ENCODE measurements around the gene PLCB3.
A peak's percentile ranks its signal among the peaks of the same experiment; 100 is the strongest.

The PLCB3 gene

DNA sequence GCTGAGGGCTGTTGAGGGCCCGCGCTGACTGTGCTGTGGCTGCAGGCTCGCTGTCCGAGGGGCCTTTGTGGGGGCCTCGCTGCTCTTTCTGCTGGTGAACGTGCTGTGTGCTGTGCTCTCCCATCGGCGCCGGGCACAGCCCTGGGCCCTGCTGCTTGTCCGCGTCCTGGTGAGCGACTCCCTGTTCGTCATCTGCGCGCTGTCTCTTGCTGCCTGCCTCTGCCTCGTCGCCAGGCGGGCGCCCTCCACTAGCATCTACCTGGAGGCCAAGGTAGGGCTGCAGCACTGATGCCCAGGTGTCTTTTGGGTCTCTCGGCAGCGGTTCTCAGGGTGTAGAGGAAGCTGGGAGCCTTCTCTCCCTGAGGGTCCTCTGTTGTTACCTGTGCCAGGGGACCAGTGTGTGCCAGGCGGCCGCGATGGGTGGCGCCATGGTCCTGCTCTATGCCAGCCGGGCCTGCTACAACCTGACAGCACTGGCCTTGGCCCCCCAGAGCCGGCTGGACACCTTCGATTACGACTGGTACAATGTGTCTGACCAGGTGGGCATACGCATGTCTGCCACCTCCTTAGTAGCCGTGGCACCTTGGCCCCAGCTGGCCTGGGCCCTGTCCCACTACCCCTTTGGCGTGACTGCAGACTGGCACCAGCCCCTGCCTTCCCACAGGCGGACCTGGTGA lies 36.5 kb downstream of the PLCB3 start:
- DNase-seq (ENCODE audit: low read depth), result no peak

DNA sequence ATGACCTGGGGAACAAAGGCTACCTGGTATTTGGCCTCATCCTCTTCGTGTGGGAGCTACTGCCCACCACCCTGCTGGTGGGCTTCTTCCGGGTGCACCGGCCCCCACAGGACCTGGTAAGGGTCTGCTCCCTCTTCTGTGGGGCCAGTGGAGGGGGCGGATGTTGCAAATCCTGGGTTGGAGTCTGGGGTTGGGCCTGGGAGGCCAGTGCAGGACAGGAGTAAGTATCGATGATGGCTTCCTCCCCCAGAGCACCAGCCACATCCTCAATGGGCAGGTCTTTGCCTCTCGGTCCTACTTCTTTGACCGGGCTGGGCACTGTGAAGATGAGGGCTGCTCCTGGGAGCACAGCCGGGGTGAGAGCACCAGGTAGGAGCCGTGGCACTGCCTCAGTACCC lies 37.0 kb downstream of the PLCB3 start:
- DNase-seq (ENCODE audit: low read depth), result no peak

DNA sequence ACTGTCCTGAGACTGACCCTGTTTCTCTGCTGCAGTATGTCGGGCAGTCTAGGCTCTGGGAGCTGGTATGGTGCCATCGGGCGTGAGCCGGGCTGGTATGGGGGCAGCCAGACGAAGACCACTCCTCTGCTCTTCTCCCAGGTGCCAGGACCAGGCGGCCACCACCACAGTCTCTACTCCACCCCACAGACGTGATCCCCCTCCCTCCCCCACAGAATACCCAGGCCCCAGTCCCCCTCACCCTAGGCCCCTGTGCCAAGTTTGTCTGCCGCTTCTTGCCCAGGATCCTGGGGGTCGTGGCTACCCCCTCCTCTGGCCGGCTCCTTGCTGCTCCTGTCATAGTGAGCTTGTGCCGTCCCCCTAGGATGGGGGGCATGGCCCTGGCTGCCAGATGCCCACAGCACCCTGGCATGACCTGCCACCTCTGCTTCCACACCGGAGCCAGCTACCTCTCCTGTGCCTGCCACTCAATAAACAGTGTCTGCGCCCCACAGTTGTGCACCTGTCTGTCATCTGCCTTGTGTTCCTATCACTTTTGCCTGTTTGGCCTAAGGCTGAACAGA lies 37.8 kb downstream of the PLCB3 start:
- DNase-seq (ENCODE audit: low read depth), result no peak

DNA sequence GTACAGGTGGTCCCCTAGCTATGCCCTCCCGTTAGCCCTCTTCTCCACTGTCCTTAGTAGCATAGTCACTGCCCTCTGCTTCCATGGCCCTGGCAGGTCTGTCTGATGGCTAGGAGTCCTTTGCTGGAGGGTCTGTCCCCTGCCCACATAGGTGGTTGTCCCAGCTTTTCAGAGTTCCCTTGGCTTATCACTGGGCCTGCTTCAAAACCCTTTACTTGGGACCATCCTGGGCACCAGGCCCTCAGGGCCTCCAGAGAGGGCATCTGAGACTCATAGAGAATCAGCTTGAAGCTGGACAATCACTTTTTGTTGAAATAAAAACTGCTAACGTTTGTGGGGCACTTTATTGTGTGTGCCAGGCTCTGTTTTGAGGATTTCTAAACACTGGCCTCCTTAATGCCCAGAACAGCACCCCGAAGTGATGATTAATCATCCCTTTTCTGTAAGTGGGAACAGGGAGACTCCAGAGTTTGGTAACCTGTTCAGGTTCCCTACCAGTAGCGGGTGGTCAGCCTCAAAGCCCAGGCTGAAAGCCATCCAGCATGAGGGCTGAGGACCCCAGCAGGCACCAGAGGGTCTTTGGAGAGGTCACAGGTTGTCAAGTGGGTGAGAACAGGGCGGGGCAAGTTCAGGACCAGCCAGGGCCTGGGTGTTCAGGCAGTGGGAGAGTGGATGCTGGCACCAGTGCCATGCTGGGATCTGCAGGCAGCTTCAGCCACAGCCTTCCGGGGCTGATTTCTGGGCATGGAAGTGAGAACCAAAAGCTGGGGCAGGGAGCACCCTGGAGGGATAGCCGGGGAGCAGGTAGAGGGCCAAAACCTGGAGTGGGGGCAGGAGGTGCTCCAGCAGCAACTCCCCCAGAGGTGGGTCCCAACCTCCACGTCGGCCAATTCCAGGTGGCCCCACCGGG lies 39.3 kb downstream of the PLCB3 start:
- DNase-seq (ENCODE audit: low read depth), result no peak

DNA sequence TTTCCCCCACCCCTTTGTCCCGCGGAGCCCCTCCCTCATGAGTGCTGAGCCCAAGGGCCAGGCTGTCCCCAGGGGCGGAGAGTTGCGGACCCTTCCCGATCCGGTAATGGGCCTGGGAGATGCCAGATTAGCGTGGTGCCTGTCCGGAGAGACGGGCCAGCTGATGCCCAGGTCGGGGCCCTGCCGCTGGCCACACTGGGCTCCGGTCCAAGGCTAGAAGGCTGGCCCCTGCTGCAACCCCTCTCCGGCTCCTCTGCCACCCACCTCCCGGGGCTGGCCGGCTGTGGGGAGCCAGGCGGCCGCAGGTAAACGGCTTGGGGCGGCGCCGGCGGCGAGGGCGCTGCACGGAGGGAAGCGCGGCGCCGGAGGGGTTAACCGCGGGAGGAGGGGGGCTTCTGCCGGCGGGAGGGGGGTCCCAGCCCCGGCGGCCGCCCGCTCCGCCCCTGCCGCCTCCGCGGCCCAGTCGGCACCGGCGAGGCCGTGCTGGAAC lies 40.0 kb downstream of the PLCB3 start, which contains the start of gene KCNK4:
KCNK4 (plus strand) TSS at position 41 of the 490 bp plus-strand sequence. CDS start 1,717 bp downstream, outside the sequence.
- DNase-seq (ENCODE audit: low read depth), result no peak

DNA sequence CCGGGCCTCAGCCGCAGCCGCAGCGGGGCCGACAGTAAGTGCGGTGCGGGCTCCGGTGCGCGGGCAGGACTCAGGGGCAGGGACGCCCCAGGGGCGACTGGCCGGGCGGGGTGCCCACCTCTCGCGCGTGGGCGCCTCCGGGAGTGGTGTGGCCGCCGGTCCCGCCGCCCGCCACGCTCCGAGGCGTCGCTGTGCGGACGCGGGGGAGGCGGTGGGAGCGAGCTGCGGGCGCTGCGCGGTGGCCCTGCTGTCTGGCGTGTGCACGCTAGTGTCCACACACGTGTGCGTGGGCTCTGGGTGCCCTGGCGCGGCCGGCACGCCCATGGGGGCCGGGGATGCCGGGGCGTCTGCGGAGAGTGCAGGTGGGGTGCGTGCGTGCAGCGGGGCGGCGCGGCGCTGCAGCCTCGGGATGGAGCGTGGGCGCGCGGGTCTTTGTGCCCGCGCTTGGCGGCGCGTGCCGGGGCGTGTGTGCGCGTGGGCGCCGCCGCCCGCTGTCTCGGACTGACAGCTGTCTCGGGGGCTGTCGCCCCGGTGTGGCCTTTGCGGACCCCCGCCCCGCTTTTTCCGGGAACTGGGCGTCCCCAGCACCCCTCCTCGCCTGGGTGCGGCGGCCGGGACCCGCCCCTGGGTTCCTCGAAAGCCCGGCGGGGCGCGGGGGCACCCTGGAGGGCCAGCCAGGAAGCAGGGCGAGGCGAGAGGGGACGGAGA lies 40.6 kb downstream of the PLCB3 start:
- DNase-seq (ENCODE audit: low read depth), result no peak

DNA sequence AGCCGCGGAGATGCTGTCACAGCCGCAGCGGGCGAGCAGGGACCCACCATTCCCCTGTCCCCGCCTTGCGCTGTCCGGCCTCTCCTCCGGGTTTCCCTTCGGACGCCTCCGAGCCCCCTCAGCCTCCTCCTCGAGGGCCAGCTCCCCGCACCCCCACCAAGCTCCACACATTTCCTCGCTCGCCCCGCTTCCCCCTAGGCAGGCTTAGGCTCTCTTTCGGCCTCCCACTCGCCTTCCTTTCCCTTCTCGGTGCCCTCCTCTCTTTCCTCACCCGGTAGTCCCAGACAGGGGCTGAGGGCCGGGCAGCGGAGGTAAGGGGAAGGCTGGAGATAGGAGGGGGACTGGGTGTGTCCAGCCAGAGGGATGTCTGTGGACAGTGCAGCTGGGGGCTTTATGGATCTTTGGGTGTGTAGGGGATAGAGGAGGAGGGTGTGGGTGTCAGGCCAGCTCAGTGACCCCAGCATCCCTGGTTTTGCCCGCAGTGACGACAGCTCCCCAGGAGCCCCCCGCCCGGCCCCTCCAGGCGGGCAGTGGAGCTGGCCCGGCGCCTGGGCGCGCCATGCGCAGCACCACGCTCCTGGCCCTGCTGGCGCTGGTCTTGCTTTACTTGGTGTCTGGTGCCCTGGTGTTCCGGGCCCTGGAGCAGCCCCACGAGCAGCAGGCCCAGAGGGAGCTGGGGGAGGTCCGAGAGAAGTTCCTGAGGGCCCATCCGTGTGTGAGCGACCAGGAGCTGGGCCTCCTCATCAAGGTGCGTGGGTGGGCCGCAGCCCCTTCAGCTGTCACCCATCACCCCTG lies 41.3 kb downstream of the PLCB3 start:
- DNase-seq (ENCODE audit: low read depth), result no peak

DNA sequence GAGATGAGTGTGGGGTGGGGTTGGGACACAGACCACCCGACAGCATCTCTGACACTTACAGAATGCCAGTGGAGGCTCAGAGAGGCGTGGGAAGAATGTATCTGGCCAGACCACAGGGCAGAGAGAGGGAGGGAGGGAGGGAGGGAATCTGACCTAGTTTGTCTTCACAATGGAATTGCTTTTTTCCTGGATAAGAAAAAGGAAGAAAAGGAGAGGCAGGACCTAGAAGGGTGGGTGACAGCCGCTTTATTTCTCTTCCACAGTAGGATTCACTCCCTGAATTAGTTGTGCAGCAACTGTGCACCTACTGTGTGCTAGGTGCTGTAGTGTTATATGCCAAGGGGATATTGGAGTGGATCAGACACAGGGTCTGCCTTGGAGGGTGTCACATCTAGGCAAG lies 43.4 kb downstream of the PLCB3 start:
- peak; percentile 65 for DNase-seq (ENCODE audit: low read depth)

DNA sequence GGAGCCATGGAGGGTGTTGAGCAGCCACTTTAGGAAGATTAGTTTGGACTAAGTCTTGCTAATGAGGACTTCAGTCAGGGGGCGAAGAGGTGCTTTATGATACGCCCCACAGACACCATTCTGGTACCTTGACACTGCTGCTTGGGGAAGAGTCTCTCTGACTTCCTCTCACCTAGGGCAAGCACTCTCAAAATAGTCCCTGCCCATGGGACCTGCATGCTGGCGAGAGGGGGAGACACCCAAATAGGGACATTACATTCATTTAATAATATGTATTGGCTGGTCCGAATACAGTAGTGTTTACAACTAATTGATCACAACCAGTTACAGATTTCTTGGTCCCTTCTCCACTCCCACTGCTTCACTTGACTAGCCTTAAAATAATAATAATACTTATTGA lies 44.4 kb downstream of the PLCB3 start:
- DNase-seq (ENCODE audit: low read depth), result no peak

DNA sequence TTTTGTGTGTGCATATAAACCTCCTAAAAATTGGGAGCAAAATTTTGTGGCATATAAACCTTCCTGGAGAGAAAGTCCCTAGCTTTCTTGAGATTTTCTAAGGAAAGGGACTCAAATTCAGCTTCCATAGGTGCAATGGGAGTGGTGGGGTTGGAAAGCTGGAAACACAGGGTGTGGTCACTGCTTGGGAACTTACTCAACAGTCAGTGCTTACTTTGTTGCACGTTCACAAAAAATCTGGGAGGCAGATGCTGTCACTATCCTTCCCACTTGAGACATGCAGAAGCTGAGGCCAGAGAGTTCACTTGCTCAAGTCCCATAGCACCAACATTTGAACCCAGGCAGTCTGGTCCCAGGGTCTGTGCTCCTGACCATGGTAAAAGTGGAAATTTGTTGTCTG lies 44.9 kb downstream of the PLCB3 start:
- DNase-seq (ENCODE audit: low read depth), result peak; percentile 12

DNA sequence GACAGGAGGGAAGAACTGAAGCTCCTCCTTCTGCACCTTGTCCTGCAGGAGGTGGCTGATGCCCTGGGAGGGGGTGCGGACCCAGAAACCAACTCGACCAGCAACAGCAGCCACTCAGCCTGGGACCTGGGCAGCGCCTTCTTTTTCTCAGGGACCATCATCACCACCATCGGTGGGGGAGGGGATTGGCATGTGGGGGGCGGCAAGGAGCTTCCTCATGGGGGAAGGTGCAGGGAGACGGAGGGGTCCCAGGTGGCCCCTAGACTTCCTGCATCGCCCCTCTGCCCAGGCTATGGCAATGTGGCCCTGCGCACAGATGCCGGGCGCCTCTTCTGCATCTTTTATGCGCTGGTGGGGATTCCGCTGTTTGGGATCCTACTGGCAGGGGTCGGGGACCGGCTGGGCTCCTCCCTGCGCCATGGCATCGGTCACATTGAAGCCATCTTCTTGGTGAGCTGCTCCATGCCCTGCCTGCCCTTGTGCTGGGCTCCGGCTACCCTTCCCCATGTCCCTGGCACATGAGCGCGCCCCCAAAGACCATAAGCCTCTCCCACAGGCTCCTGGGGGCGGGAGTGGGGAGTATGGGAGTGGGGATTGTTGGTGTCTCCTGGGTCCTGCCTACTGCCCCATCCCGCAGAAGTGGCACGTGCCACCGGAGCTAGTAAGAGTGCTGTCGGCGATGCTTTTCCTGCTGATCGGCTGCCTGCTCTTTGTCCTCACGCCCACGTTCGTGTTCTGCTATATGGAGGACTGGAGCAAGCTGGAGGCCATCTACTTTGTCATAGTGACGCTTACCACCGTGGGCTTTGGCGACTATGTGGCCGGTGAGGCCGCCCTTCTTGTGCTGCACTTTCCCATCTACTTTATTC lies 45.7 kb downstream of the PLCB3 start:
- DNase-seq (ENCODE audit: low read depth), result no peak

DNA sequence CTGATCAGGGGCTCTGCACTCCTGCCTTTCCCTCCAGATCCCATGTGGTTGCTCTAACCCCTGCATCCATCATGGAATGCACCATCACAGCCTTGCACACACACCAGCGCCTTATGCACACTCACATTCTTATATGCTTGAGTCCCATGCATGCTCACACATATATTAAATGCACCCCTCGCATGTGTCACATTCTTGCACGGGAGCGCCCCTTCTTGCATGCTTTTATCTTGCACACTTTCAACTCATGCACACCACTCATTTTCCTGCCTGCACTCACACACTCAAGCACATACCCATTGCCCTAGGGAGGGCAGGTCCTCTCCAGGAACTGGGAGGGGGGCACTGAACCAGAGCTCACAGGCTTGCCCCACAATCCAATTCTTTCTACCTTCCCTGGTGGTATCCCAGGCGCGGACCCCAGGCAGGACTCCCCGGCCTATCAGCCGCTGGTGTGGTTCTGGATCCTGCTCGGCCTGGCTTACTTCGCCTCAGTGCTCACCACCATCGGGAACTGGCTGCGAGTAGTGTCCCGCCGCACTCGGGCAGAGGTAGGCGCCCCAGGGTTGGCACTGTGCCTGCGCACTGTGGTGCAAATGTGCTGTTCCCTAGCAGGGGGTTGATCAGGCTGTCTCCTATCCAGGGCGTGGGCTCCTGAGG lies 46.5 kb downstream of the PLCB3 start:
- no peak for DNase-seq (ENCODE audit: low read depth)

DNA sequence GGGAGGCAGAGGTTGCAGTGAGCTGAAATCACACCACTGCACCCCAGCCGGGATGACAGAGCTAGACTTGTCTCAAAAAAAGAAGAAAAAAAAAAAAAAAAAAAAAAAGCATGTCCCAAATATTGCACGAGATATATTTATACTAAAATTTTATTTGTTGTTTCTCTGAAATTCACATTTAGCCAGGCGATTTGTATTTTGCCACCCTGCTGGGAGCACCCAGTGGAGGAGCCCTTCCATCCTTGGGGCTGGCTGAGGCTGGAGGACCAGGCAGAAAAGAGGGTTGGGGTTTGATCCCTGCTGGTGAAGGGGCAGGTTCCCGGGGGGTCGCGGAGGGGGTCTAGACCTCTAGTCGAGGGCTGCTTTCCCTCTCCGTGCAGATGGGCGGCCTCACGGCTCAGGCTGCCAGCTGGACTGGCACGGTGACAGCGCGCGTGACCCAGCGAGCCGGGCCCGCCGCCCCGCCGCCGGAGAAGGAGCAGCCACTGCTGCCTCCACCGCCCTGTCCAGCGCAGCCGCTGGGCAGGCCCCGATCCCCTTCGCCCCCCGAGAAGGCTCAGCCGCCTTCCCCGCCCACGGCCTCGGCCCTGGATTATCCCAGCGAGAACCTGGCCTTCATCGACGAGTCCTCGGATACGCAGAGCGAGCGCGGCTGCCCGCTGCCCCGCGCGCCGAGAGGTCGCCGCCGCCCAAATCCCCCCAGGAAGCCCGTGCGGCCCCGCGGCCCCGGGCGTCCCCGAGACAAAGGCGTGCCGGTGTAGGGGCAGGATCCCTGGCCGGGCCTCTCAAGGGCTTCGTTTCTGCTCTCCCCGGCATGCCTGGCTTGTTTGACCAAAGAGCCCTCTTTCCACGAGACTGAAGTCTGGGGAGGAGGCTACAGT lies 47.9 kb downstream of the PLCB3 start:
- DNase-seq (ENCODE audit: low read depth), result peak; percentile 25

DNA sequence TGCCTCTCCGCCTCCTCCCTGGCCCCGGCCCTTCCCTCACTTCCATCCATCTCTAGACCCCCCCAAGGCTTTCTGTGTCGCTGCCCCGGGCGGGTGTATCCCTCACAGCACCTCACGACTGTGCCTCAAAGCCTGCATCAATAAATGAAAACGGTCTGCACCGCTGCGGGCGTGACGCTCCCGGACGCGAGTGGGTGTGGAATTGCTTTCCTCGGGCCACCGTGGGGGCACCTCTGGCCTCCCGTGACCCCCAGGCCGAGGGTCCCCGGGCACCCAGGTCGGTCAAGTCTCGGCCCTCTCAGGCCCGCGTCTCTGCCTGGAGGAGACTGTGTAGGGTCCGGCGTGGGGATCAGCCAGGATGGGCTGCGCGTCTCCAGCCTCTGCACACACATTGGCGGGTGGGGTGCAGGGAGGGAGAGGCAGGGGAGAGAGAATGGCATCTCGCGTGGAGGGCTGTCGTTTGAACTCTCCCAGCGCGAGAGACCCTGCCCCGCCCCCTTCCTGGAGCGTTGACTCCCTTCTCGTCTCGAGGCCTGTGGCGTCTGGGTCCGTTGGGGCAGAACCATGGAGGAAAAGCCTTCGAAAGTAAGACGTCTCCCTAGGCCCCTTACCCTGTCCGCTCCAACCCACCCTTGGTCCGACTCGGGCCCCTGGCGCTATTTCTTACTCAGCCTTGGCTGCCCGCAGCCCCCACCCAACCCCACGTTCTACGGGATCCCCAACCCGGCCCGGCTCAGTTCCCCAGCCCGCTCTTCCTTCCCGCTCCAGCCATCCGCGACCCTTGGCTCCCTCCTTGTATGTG lies 48.7 kb downstream of the PLCB3 start, which contains the start of gene CATSPERZ:
CATSPERZ (plus strand) TSS at position 512 of the 802 bp plus-strand sequence; CDS start at position 565, 53 bp downstream.
- no peak for DNase-seq (ENCODE audit: low read depth)

DNA sequence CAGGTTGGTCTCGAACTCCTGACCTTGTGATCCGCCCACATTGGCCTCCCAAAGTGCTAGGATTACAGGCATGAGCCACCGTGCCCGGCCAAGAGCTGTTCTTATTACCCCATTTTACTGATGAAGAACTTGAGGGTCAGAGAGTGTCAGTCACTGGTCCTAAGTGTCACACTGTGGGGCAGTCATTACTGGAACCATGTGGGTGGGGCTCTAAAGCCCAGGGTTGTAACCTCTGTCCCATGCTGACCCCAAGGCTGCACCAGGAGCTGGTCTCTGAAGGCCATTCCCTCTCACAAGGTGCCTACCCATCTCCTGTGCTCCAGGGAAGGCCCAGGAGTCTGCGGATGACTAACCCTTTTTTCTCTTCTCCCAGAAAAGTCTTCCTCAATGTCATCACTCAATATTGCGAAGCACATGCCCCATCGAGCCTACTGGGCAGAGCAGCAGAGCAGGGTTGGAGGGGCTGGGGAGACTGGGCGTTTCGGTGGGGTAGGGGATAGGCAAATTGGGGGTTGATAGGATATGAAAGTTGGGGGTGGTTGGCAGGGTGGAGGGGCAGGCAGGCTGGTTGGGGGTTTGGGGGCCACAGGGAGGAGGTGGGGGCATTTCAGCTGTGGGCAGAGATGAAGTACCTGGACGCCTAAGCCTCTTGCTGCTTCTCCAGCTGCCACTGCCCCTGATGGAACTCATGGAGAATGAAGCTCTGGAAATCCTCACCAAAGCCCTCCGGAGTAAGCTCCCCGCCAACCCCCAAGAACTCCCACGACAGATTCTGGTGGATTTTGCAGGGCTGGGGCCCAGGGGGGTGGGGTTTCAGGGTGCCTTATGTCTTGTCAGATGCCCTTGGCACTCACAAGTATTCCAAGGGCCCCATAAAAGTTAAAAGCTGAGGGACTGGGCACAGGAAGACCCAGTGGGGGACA lies 52.0 kb downstream of the PLCB3 start:
- no peak for DNase-seq (ENCODE audit: low read depth)

DNA sequence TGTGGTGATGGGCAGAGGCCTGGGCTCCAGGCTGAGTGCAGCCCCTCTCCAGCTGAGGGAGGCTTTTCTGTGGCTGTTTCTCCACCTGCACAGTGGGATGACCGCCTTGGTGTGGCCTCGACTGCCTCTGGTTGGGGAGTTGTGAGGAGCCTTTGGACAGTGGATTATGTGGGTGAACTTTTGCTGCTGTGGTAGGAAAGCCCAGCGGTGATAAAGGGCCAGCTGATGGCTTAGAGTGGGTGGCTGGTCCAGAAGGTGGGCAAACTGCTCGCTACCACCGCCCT lies 52.6 kb downstream of the PLCB3 start:
- DNase-seq (ENCODE audit: low read depth), result no peak
